RPMI7951 (cell line): ENCODE measurements around the gene C16orf54. TPM values are rescaled to one million over a fixed set of nuclear protein-coding genes. Genes with fewer than 3 reads are reported as not detected.
"Not testable (repeated sequence)": the region's sequence is repeated elsewhere in the genome, so short reads cannot be mapped to it uniquely, and the experiment has no call there.

Experiments used
- DNase-seq: peaks from one replicate; pipeline ENCODE4 v3.0.0-alpha.2; 2012; ENCODE audit warnings: low read depth
- total RNA-seq: library from RNA; depleted of rRNA; stranded (reverse); fragments of >200 nt; shearing (Covaris generic); gene quantifications from 2 replicates; pipeline ENCODE4 v1.2.3, GENCODE V29; 2014; rRNA removed

Gene C16orf54
- total RNA-seq, 1 experiment from 2014 or later: not detected

GRCh38 chr16:29708917-29709600 is 36.7 kb downstream of the C16orf54 start:
- no peak for DNase-seq

- not testable (repeated sequence) for DNase-seq
Observed at GRCh38 chr16:29707160-29707559, 38.6 kb downstream of the C16orf54 start.

DNA sequence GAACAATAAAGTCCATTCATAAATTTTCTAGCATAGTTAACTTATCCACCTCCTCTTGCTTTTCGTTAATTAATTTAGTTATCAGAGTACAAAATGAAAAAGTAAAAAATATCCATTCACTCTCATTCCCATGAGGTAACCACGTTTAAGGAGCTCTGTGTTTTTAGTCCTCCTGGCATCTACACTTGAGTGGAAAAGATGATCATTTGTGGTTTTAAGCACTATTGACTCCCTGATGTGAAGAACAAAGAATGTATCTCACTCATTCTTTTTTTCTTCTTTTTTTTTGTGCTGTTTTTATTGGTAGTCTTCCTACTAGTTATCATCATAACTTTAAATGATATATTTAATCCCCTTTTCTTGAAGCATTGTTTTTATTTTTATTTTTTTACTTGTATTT is 40.8 kb downstream of the C16orf54 start:
- no peak for DNase-seq

- DNase-seq: no peak
Observed at GRCh38 chr16:29702269-29702668, 43.5 kb downstream of the C16orf54 start.

GRCh38 chr16:29701214-29701555 is 44.6 kb downstream of the C16orf54 start:
- no peak for DNase-seq

- DNase-seq: peak; percentile 77
Observed at GRCh38 chr16:29700253-29700987, 45.4 kb downstream of the C16orf54 start.

- DNase-seq: peak; percentile 24
Observed at GRCh38 chr16:29699324-29700219, 46.2 kb downstream of the C16orf54 start.

GRCh38 chr16:29698484-29699323 is 47.1 kb downstream of the C16orf54 start:
- DNase-seq: no peak

- no peak for DNase-seq
Observed at GRCh38 chr16:29698042-29698441, 47.7 kb downstream of the C16orf54 start.

GRCh38 chr16:29697391-29697790 is 48.4 kb downstream of the C16orf54 start:
- no peak for DNase-seq

DNA sequence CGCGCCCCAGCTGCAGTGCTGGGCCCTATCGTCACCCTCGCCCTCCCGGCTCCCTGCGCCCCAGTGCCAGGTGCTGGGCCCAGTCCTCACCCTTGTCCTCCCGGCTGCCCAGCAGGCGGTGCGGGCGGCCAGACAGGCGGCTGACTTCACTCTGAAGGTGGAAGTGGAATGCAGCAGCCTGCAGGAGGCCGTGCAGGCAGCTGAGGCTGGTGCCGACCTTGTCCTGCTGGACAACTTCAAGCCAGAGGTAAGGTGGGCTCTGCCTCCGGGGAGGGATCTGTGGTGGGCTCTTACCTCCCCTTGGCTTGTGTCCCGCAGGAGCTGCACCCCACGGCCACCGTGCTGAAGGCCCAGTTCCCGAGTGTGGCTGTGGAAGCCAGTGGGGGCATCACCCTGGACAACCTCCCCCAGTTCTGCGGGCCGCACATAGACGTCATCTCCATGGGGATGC is 48.9 kb downstream of the C16orf54 start:
- DNase-seq: no peak

GRCh38 chr16:29695675-29696074 is 50.1 kb downstream of the C16orf54 start:
- DNase-seq: not testable (repeated sequence)

- no peak for DNase-seq
Observed at GRCh38 chr16:29694384-29695195, 51.2 kb downstream of the C16orf54 start.

GRCh38 chr16:29692606-29693005 is 53.2 kb downstream of the C16orf54 start:
- not testable (repeated sequence) for DNase-seq

Other genes with a start within 250 kb of the C16orf54 start
- gene NPIPB12, start 239.6 kb downstream of the C16orf54 start, total RNA-seq: 1.2 and 1.3 TPM in 2 replicates
- gene SPN, start 82.7 kb downstream of the C16orf54 start, total RNA-seq: 0.20 TPM in 1 of 2 replicates, not detected in the other
- 18.4 and 23.7 TPM in 2 replicates for gene QPRT, start 66.8 kb downstream of the C16orf54 start, total RNA-seq
- gene ZG16, start 32.3 kb upstream of the C16orf54 start, total RNA-seq: not detected in 2 replicates
- 120 and 128 TPM in 2 replicates for gene KIF22, start 44.8 kb upstream of the C16orf54 start, total RNA-seq
- gene MAZ, start 60.5 kb upstream of the C16orf54 start, total RNA-seq: 114 and 181 TPM in 2 replicates
- gene PRRT2, start 66.2 kb upstream of the C16orf54 start, total RNA-seq: 1.7 and 2.5 TPM in 2 replicates
- gene PAGR1, start 70.2 kb upstream of the C16orf54 start, total RNA-seq: 20.5 and 22.8 TPM in 2 replicates
- 140 and 141 TPM in 2 replicates for gene MVP, start 74.5 kb upstream of the C16orf54 start, total RNA-seq
- 83.4 and 90.4 TPM in 2 replicates for gene CDIPT, start 117.2 kb upstream of the C16orf54 start, total RNA-seq
- gene SEZ6L2, start 153.6 kb upstream of the C16orf54 start, total RNA-seq: 4.9 and 6.2 TPM in 2 replicates
- 2.6 and 4.8 TPM in 2 replicates for gene ASPHD1, start 154.5 kb upstream of the C16orf54 start, total RNA-seq
- 3.5 and 5.3 TPM in 2 replicates for gene KCTD13, start 180.2 kb upstream of the C16orf54 start, total RNA-seq
- 84.8 and 110 TPM in 2 replicates for gene TMEM219, start 216.1 kb upstream of the C16orf54 start, total RNA-seq
- 15.3 and 26.5 TPM in 2 replicates for gene TAOK2, start 227.9 kb upstream of the C16orf54 start, total RNA-seq
- gene HIRIP3, start 249.6 kb upstream of the C16orf54 start, total RNA-seq: 16.1 and 21.0 TPM in 2 replicates